ENCODE data around the gene SPDYE4.

Gene SPDYE4

GRCh38 chr17:8735336-8735939, 22.9 kb downstream of the SPDYE4 start:
- DNase-seq (ENCODE audit: insufficient read length) (no peak), FAIRE-seq (no peak)
- TF ChIP-seq POLR2A (IDR thresholded peaks at IDR 0.05; ENCODE audit: low read depth, low read length) (no peak), POLR2AphosphoS5 (IDR thresholded peaks at IDR 0.05; ENCODE audit: low read depth, low read length) (no peak), TAF1 (IDR thresholded peaks at IDR 0.05; ENCODE audit: borderline replicate concordance, low read depth, low read length) (no peak)

DNA sequence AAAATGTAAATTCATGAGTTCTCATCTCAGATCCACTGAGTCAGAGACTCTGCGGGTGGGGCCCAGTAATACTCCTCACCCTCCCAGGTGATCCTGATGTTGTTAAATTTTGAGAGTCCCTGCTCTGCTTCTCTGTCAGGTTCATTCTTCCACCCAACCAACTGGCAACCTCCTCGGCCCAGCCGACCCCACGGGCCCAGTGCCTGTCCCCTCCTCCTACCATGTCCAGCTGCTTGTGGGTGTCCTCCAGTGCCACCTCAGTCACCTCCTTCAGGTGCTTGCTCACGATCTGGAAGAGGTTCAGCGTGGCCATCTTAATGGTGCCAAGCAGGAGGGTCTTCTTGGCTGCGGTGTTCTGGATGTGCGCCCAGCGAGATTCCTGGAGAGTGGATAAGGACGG, 23.5 kb downstream of the SPDYE4 start:
- DNase-seq (ENCODE audit: insufficient read length) (no peak), FAIRE-seq (no peak)
- TF ChIP-seq POLR2A (IDR thresholded peaks at IDR 0.05; ENCODE audit: low read depth, low read length) (no peak), POLR2AphosphoS5 (IDR thresholded peaks at IDR 0.05; ENCODE audit: low read depth, low read length) (no peak), TAF1 (IDR thresholded peaks at IDR 0.05; ENCODE audit: borderline replicate concordance, low read depth, low read length) (no peak)

- DNase-seq (ENCODE audit: insufficient read length): no peak
- TF ChIP-seq POLR2A (IDR thresholded peaks at IDR 0.05; ENCODE audit: low read depth, low read length) (no peak), POLR2AphosphoS5 (IDR thresholded peaks at IDR 0.05; ENCODE audit: low read depth, low read length) (no peak), TAF1 (IDR thresholded peaks at IDR 0.05; ENCODE audit: borderline replicate concordance, low read depth, low read length) (no peak)
- FAIRE-seq: no peak
Observed at GRCh38 chr17:8732406-8733085, 25.8 kb downstream of the SPDYE4 start.

DNA sequence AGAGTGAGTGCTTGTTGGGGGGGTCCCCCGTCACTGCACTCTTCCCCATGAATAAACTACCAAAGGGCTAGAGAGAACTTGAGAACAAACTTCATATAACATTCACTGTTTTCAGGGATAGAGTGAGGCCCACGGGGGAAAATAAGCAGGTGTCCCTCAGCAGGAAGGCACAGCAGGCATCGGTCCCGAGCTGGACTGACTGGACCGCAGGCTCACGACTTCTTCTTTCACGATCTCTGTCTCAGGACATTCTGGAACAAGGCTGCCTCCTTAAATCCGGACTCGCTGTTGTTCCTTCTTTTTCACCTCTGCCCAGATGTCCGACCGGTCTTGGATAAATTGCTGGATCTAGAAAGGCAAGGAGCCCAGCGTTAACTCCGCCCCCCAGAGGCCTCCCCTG, 28.5 kb downstream of the SPDYE4 start:
- FAIRE-seq: no peak
- no peak for TF ChIP-seq POLR2A (IDR thresholded peaks at IDR 0.05; ENCODE audit: low read depth, low read length)
- TF ChIP-seq POLR2AphosphoS5 (IDR thresholded peaks at IDR 0.05; ENCODE audit: low read depth, low read length): no peak
- TF ChIP-seq TAF1 (IDR thresholded peaks at IDR 0.05; ENCODE audit: borderline replicate concordance, low read depth, low read length): no peak

DNA sequence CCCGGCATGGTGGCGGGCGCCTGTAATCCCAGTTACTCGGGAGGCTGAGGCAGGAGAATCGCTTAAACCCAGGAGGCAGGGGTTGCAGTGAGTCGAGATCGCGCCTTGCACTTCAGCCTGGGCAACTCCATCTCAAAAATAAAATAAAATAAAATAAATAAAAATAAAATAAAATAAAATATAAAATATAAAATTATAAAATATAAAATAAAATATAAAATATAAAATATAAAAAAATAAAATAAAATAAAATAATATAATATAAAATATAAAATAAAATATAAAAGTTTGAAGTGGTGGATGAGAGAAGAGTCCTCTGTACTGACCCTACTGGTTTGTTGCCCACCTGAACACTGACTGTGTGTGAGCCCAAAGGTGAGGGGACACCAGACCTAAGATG, 28.9 kb downstream of the SPDYE4 start:
- DNase-seq (ENCODE audit: insufficient read length) (no peak), FAIRE-seq (no peak)
- no peak for TF ChIP-seq POLR2A (IDR thresholded peaks at IDR 0.05; ENCODE audit: low read depth, low read length)
- TF ChIP-seq TAF1 (IDR thresholded peaks at IDR 0.05; ENCODE audit: borderline replicate concordance, low read depth, low read length): no peak
- no peak for TF ChIP-seq POLR2AphosphoS5 (IDR thresholded peaks at IDR 0.05; ENCODE audit: low read depth, low read length)

More for the DNA sequence above, 28.5 kb downstream of the SPDYE4 start:
- DNase-seq (ENCODE audit: insufficient read length): no peak

- DNase-seq (ENCODE audit: insufficient read length): no peak
- no peak for TF ChIP-seq TAF1 (IDR thresholded peaks at IDR 0.05; ENCODE audit: borderline replicate concordance, low read depth, low read length)
- no peak for TF ChIP-seq POLR2AphosphoS5 (IDR thresholded peaks at IDR 0.05; ENCODE audit: low read depth, low read length)
- TF ChIP-seq POLR2A (IDR thresholded peaks at IDR 0.05; ENCODE audit: low read depth, low read length): no peak
- FAIRE-seq: no peak
Observed at GRCh38 chr17:8728971-8729370, 29.4 kb downstream of the SPDYE4 start.

- TF ChIP-seq POLR2AphosphoS5 (IDR thresholded peaks at IDR 0.05; ENCODE audit: low read depth, low read length) (no peak), POLR2A (IDR thresholded peaks at IDR 0.05; ENCODE audit: low read depth, low read length) (no peak), TAF1 (IDR thresholded peaks at IDR 0.05; ENCODE audit: borderline replicate concordance, low read depth, low read length) (no peak)
- no peak for FAIRE-seq
- no peak for DNase-seq (ENCODE audit: insufficient read length)
Observed at GRCh38 chr17:8728251-8728938, 30.0 kb downstream of the SPDYE4 start.

GRCh38 chr17:8726941-8727555, 31.3 kb downstream of the SPDYE4 start:
- DNase-seq (ENCODE audit: insufficient read length) (no peak), FAIRE-seq (no peak)
- TF ChIP-seq POLR2A (IDR thresholded peaks at IDR 0.05; ENCODE audit: low read depth, low read length) (no peak), POLR2AphosphoS5 (IDR thresholded peaks at IDR 0.05; ENCODE audit: low read depth, low read length) (no peak), TAF1 (IDR thresholded peaks at IDR 0.05; ENCODE audit: borderline replicate concordance, low read depth, low read length) (no peak)

DNA sequence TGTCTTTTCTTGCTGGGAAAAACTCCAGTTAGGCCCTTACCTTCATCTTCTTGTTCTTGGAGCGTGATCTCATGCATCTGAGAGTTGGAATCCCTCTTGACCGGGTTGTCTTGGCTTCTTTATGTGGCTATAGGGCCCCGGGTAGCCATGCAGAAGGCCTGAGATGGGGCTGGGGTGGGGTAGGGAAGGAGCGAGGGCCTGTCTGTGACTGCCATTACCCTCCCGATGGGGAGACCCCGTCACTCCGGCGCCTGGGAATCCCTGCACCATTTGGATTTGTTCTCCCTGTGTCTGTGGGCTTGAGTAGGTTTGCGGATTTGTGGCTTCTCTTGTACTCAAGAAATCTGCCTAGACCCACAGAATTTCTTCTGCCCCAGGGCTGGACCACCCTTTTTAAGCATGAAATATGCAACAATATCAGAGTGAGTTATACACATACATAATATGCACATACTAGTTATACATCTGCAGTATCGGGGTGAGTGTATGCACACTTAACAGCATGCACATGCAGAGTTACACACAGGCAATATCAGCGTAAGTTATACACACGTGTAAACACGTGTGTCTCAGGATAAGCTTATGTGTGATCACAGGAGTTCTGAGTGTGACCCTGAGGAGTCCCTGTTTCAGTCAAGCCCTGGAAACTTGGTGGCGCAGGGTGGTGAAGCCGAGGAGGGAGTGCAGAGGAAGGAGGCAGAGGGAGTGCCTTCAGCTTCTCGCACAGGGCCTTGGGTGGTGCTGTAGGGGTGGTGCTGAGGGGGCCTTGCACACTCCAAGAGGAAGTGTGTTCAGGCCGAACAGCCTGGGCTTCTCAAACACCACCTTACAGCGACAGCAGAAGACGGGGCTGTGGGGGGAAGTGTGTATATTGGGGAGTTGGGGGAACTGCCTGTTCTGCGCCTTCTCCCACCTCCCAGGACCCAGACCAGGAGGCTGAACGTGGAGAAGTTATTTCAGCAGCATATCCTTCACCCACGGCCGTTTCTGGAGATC, 32.2 kb downstream of the SPDYE4 start:
- TF ChIP-seq TAF1 (IDR thresholded peaks at IDR 0.05; ENCODE audit: borderline replicate concordance, low read depth, low read length) (no peak), POLR2A (IDR thresholded peaks at IDR 0.05; ENCODE audit: low read depth, low read length) (no peak), POLR2AphosphoS5 (IDR thresholded peaks at IDR 0.05; ENCODE audit: low read depth, low read length) (no peak)
- FAIRE-seq (no peak), DNase-seq (ENCODE audit: insufficient read length) (no peak)

DNA sequence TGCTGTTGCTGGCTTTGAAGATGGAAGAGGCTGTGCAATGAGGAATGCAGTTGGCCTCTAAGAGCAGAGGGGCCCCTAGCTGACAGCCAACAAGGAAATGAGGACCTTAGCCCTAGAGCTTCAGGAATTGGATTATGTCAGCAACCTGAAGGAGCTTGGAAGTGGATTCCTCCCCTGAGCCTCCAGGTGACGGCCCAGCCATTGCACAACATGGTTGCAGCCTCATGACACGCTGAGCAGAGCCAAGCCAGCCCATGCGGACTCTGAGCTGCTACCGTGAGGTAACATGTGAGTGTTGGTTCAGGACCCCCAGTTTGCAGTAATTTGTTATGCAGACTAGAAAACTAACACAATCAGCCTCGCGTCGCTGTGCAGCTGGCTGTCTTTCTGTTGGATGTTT, 33.9 kb downstream of the SPDYE4 start:
- FAIRE-seq (no peak), DNase-seq (ENCODE audit: insufficient read length) (no peak)
- TF ChIP-seq POLR2A (IDR thresholded peaks at IDR 0.05; ENCODE audit: low read depth, low read length): no peak
- TF ChIP-seq TAF1 (IDR thresholded peaks at IDR 0.05; ENCODE audit: borderline replicate concordance, low read depth, low read length): no peak
- no peak for TF ChIP-seq POLR2AphosphoS5 (IDR thresholded peaks at IDR 0.05; ENCODE audit: low read depth, low read length)

Measured in GM12892 (cell line).